Hepatocyte (in vitro differentiated cells): Measurements from ENCODE around the gene TMEM44. TPM values are rescaled to one million over a fixed set of nuclear protein-coding genes. Genes with fewer than 3 reads are reported as not detected.

ENCODE experiments used
- DNase-seq: peaks from one replicate; pipeline ENCODE4 v3.0.0-alpha.2; 2016; ENCODE audit warnings: low spot score
- H2AFZ ChIP-seq: fragments of 200-600 bp; sonication (generic); 2 replicates; pipeline ENCODE4 v1.6.0; 2016; ENCODE audit warnings: antibody characterized with exemption, mild to moderate bottlenecking
- H3K27ac ChIP-seq: fragments of 200-600 bp; sonication (generic); 2 replicates; pipeline ENCODE4 v1.5.1; 2016; ENCODE audit warnings: mild to moderate bottlenecking
- H3K27me3 ChIP-seq: fragments of 200-600 bp; sonication (generic); 2 replicates; pipeline ENCODE4 v1.6.1; 2016
- H3K36me3 ChIP-seq: fragments of 200-600 bp; sonication (generic); replicated peaks from 2 replicates; pipeline ENCODE4 v1.5.1; 2016; ENCODE audit warnings: low read depth; ENCODE audit not compliant: insufficient read depth
- H3K4me1 ChIP-seq: fragments of 200-600 bp; sonication (generic); 2 replicates; pipeline ENCODE4 v1.5.1; 2016; ENCODE audit warnings: mild to moderate bottlenecking, moderate library complexity; ENCODE audit not compliant: insufficient read depth
- H3K4me2 ChIP-seq: fragments of 200-600 bp; sonication (generic); 2 replicates; pipeline ENCODE4 v1.6.0; 2016
- H3K4me3 ChIP-seq: fragments of 200-600 bp; sonication (generic); 2 replicates; pipeline ENCODE4 v1.5.1; 2016; ENCODE audit warnings: mild to moderate bottlenecking
- H3K79me2 ChIP-seq: fragments of 200-600 bp; sonication (generic); 2 replicates; pipeline ENCODE4 v1.6.0; 2017; ENCODE audit warnings: mild to moderate bottlenecking
- H3K9me2 ChIP-seq: fragments of 200-600 bp; sonication (generic); replicated peaks from 2 replicates; pipeline ENCODE4 v1.6.0; 2017; ENCODE audit warnings: mild to moderate bottlenecking; ENCODE audit not compliant: insufficient read depth
- H3K9me3 ChIP-seq: fragments of 200-600 bp; sonication (generic); 2 replicates; pipeline ENCODE4 v1.5.1; 2016; ENCODE audit warnings: low read depth, mild to moderate bottlenecking
- H4K20me1 ChIP-seq: fragments of 200-600 bp; sonication (generic); 2 replicates; pipeline ENCODE4 v1.6.0; 2016; ENCODE audit warnings: mild to moderate bottlenecking; ENCODE audit not compliant: insufficient read depth, poor library complexity, severe bottlenecking
- EZH2 ChIP-seq: fragments of 200-600 bp; sonication (generic); IDR thresholded peaks from 2 replicates; pipeline ENCODE4 v1.6.1; 2016; ENCODE audit warnings: antibody characterized with exemption, mild to moderate bottlenecking, borderline replicate concordance
- EZH2phosphoT487 ChIP-seq: fragments of 200-600 bp; sonication (generic); IDR thresholded peaks from one replicate; pipeline ENCODE4 v1.6.1; 2018; ENCODE audit warnings: antibody characterized with exemption, mild to moderate bottlenecking, low read depth, moderate library complexity; ENCODE audit not compliant: unreplicated experiment, severe bottlenecking
- WGBS: methylation state at CpG from one replicate; pipeline ENCODE4 v1.1.6; 2016; ENCODE audit warnings: low lambda C conversion rate; ENCODE audit errors: missing lambda C conversion rate; 5-methylcytosine and 5-hydroxymethylcytosine counted together
- polyA plus RNA-seq: library from polyadenylated mRNA; unstranded; fragments of >200 nt; fragmentation: Nextera tagmentation; extraction: Ambion mirVana; gene quantifications from 2 replicates; pipeline ENCODE4 v1.2.1, GENCODE V29; 2016
- total RNA-seq: library from RNA; depleted of rRNA; stranded (reverse); fragments of >200 nt; gene quantifications from 2 replicates; pipeline ENCODE4 v1.2.3, GENCODE V29; 2014
- TF ChIP-seq, protein P1 (sequence below): fragments of 200-600 bp; sonication (generic); IDR thresholded peaks from 2 replicates; pipeline ENCODE4 v1.5.1; 2016; ENCODE audit warnings: antibody characterized with exemption, mild to moderate bottlenecking; ENCODE audit not compliant: poor library complexity

TMEM44 gene
- total and polyA plus RNA-seq, 2 experiments from 2014 or later = 6.6 to 9.1 TPM

- no peaks in the 10 kb centered on the region for H3K4me1 ChIP-seq
- H3K27ac ChIP-seq = no peak overlapping the region
- no peaks in the 10 kb centered on the region for H3K36me3 ChIP-seq
- no peak overlapping the region for H3K4me3 ChIP-seq
- no peak for DNase-seq
- H3K9me3 ChIP-seq = no peaks in the 10 kb centered on the region
- H2AFZ ChIP-seq = no peak overlapping the region
- H3K79me2 ChIP-seq = no peaks in the 10 kb centered on the region
- no peaks in the 10 kb centered on the region for H4K20me1 ChIP-seq
- H3K4me2 ChIP-seq = no peak overlapping the region
- TF ChIP-seq EZH2phosphoT487 (no peak), EZH2 (no peak)
- TF ChIP-seq, protein P1, sequence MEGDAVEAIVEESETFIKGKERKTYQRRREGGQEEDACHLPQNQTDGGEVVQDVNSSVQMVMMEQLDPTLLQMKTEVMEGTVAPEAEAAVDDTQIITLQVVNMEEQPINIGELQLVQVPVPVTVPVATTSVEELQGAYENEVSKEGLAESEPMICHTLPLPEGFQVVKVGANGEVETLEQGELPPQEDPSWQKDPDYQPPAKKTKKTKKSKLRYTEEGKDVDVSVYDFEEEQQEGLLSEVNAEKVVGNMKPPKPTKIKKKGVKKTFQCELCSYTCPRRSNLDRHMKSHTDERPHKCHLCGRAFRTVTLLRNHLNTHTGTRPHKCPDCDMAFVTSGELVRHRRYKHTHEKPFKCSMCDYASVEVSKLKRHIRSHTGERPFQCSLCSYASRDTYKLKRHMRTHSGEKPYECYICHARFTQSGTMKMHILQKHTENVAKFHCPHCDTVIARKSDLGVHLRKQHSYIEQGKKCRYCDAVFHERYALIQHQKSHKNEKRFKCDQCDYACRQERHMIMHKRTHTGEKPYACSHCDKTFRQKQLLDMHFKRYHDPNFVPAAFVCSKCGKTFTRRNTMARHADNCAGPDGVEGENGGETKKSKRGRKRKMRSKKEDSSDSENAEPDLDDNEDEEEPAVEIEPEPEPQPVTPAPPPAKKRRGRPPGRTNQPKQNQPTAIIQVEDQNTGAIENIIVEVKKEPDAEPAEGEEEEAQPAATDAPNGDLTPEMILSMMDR = no peak
- H3K9me2 ChIP-seq = no peaks in the 10 kb centered on the region
- WGBS = 76% methylated on average over 5 of the region's 5 CpGs
- H3K27me3 ChIP-seq = no peaks in the 10 kb centered on the region
These were observed 73.7 kb downstream of the TMEM44 start for GRCh38 chr3:194559530-194559929.

DNA sequence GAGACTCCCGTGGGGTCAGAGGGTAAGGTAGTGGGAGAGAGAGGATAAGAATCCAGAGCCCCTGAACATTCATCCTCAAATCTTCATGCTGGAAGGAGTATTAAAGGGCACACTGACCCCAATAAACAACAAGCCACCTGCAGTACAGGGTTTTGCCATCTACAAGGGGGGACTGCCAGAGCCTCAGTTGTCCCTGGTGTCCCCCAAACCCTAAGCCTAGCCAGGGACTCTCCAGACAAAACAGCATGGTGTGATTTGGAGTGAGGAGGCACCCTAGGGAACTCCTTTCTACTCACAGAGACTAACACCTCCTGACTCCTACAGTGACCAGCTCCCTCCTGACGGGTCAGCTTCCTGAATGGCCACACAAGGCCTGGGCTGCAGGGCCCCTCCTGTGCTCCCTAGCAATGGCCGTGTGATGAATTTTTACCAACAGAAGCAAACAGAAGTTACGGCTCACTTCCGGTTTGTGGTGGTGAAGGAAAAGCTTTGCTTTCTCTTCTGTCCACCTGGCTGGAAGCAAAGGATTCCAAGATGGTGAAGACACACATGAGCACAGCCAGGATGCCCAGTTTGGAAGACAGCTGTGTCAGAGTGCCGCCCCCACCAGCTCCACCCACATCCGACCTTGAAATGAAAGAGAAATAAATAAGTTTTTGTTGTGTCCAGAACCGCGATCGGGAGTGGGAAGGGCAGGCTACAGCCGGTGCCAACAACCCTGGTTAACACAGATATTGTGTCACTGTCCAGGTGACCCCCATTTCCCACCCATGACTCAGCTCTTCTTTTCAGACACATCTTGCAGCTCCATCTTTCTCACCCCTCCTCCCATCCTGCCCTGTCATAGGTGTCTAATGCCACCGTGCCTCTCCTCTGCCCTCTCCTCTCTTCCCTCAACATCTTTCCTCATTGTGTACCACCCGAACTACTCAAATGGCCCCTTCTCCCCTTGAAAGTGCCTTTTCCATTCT is 76.8 kb downstream of the TMEM44 start:
- Histone ChIP-seq H3K4me1 (no peaks in the 10 kb centered on the region), H3K9me2 (no peaks in the 10 kb centered on the region), H3K27me3 (no peaks in the 10 kb centered on the region), H3K36me3 (no peaks in the 10 kb centered on the region), H4K20me1 (no peaks in the 10 kb centered on the region), H3K79me2 (no peaks in the 10 kb centered on the region), H2AFZ (no peak overlapping the region), H3K4me2 (no peak overlapping the region), H3K9me3 (no peaks in the 10 kb centered on the region), H3K4me3 (no peak overlapping the region), H3K27ac (no peak overlapping the region)
- 89% methylated on average over 13 of the region's 13 CpGs for WGBS
- TF ChIP-seq EZH2phosphoT487 = no peak
- TF ChIP-seq EZH2 = no peak
- TF ChIP-seq, protein P1 = no peak
- DNase-seq = no peak

- Histone ChIP-seq H3K27ac (no peak overlapping the region), H3K36me3 (no peaks in the 10 kb centered on the region), H2AFZ (no peak overlapping the region), H3K27me3 (no peaks in the 10 kb centered on the region), H3K9me3 (no peaks in the 10 kb centered on the region), H3K4me3 (no peak overlapping the region), H3K4me2 (no peak overlapping the region), H3K79me2 (no peaks in the 10 kb centered on the region), H4K20me1 (no peaks in the 10 kb centered on the region), H3K4me1 (no peaks in the 10 kb centered on the region), H3K9me2 (no peaks in the 10 kb centered on the region)
- 91% methylated on average over 15 of the region's 15 CpGs for WGBS
- TF ChIP-seq EZH2phosphoT487 (no peak), EZH2 (no peak)
- TF ChIP-seq, protein P1 = no peak
- no peak for DNase-seq
These were observed 77.8 kb downstream of the TMEM44 start for GRCh38 chr3:194555175-194556062.
